ENCODE results near the gene CD79A.

Gene CD79A

DNA sequence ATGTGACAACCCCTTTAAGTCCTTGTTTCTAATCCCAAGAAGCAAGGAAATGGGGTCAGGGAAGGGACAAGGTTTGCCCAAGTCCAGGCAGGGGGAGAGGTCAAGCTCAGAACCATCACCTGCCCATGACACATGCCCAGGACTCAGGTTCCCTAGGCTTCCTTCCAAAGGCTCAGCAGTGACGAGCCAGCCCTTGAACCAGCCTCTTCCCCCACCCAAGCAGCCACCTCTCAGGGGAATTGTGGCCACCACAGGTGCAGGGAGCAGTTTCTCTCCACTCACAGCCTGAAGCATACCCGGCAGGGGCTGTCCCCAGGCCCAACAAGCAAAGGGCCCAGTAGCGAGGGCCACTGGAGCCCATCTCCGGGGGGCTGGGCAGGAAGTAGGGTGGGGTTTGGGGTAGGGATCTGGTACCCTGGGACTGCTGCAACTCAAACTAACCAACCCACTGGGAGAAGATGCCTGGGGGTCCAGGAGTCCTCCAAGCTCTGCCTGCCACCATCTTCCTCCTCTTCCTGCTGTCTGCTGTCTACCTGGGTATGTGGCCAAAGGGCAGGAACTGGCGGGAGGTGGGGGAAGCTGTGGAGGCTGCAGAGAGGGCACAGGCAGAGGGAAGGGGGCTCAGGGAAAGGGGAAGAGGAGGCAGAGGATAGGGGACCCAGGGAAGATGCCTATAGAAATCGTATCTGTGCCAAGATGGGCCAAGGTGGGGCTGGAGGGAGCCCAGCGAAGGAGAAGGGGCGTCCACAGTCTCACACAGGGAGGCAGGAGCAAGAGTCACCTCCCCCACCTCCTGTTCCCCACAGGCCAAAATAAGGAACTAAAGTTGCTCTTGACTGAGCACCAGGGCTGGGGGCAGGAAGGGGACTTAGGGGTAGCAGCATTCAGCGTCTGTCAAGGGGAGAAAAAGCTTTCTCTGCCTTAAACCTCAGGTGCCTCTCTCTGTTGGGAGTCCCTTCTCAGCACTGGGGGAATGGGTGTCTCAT is at the start of gene CD79A:
TSS of gene CD79A (plus strand) at position 433 of the 986 bp plus-strand sequence. CDS start at position 459, 26 bp downstream.
- Histone ChIP-seq H3K9me3 (no peaks in the 10 kb centered on the region), H3K4me3 (peak within 1 kb of the TSS; percentile 80), H3K27me3 (no peaks in the 10 kb centered on the region), H3K9ac (peak within 1 kb of the TSS; percentile 96), H3K4me1 (peaks cover 88% of the 10 kb centered on the region), H3K4me2 (peak within 1 kb of the TSS; percentile 99), H3K27ac (peak within 1 kb of the TSS; percentile 97), H3K36me3 (peaks cover 27% of the 10 kb centered on the region), H4K20me1 (peaks cover 23% of the 10 kb centered on the region)
- TF ChIP-seq Cebpa-rat (IDR thresholded peaks at IDR 0.05) = no peak

DNA sequence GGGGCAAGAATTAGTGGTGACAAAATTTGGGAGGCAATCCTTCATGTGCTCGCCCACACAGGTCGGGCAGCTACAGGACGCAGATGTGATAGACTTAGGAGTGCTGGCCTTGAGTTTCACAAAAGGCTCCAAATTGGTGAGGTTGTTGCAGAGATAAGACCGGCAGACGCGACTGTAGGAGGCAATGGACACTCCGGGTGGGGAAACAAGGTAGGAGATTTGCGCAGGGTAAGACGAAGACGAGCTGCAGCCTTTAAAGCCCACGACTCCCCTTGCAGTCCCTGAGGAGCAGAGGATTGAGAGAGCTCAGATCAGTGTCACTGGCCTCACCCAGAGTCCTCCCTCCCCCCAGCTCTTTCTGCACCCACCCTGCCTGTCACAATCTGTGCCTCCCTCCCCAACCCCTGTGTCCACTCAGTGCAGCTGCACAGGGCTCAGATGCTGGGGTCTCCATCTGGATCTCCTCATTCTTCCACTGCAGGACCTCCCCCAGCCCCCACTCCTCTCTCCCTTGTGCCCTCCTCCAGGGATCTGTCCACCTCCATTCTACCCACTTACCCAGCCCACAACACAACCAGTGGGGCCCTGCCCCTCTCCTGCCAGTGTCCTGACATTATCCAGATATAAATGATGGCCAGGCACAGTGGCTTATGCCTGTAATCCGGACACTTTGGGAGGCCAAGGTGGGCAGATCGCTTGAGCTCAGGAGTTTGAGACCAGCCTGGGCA is 38.9 kb upstream of the CD79A start:
- no peak overlapping the region for H3K4me2 ChIP-seq
- TF ChIP-seq Cebpa-rat (IDR thresholded peaks at IDR 0.05) = no peak
- H3K27me3 ChIP-seq = no peaks in the 10 kb centered on the region
- H3K9ac ChIP-seq = no peak overlapping the region
- no peaks in the 10 kb centered on the region for H3K36me3 ChIP-seq
- no peak overlapping the region for H3K4me3 ChIP-seq
- H4K20me1 ChIP-seq = no peaks in the 10 kb centered on the region
- H3K4me1 ChIP-seq = peaks cover 9% of the 10 kb centered on the region
- H3K27ac ChIP-seq = no peak overlapping the region
- H3K9me3 ChIP-seq = no peaks in the 10 kb centered on the region

DNA sequence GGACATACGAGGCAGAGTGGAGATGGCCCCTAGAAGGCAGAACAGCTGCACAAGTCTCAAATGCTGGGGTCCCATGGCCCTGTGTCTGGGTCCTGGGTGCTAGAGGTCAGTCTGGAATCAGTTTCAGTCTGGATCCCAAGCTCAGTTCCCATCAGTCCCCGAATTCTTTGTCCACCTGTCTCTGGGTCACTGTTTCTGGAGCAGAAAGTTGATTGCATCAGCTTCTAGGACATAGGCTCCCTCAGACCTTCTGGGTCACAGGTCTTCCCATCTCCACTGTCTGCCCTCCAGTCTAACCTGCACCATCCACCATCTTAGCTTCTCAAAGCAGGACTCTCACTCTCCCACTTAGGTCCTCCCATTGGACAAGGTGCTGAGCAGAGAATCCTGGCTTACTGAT is 37.9 kb upstream of the CD79A start:
- H3K9ac ChIP-seq = no peak overlapping the region
- no peak for TF ChIP-seq Cebpa-rat (IDR thresholded peaks at IDR 0.05)
- H4K20me1 ChIP-seq = no peaks in the 10 kb centered on the region
- peaks cover 9% of the 10 kb centered on the region for H3K4me1 ChIP-seq
- H3K4me3 ChIP-seq = no peak overlapping the region
- no peak overlapping the region for H3K27ac ChIP-seq
- H3K36me3 ChIP-seq = no peaks in the 10 kb centered on the region
- peaks cover 4% of the 10 kb centered on the region; the same call in 1 of the 2 replicates for H3K9me3 ChIP-seq
- no peaks in the 10 kb centered on the region for H3K27me3 ChIP-seq
- H3K4me2 ChIP-seq = no peak overlapping the region

DNA sequence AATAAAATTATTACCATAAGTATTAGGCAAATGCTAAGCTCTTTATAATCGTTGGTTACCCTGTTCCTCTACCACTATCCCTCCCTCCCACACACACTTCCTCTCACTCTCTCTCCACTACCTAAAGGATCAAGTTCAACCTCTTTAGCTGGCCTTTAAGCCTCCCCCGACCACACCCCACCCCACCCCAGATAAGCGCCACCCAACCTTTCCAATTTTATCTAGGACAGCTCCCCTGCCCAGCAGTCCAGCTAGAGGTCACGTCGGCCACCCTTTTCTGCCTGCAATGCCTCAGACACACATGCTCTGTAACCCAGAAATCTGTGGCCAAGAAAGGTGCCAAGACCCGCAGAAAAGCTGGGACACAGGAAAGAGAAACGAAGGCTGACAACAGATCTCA is 33.7 kb upstream of the CD79A start:
- Histone ChIP-seq H3K36me3 (no peaks in the 10 kb centered on the region), H3K9me3 (peaks cover 10% of the 10 kb centered on the region; the same call in 1 of the 2 replicates), H4K20me1 (no peaks in the 10 kb centered on the region), H3K27me3 (no peaks in the 10 kb centered on the region), H3K4me1 (no peaks in the 10 kb centered on the region), H3K4me2 (no peak overlapping the region), H3K27ac (no peak overlapping the region), H3K9ac (no peak overlapping the region), H3K4me3 (no peak overlapping the region)
- TF ChIP-seq Cebpa-rat (IDR thresholded peaks at IDR 0.05) = no peak

DNA sequence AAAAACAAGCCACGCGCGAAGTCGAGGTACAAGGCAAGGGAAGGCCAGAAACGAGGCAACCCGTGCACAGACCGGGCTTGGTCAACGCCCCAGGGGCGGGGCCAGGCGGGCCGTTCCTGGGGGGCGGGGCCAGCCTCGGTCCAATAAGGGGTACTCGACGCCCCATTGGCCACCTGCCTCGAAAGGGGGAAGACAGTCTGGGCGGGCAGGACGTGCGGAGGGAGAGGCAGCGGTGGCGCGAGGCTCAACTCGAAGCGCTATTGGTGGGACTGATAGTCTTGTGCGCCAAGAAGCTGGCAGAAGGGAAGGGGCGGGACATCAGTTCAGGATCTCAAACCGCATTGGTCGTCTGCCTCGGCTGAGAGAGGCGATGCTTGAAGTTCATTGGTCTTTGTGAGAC is 32.5 kb upstream of the CD79A start, which contains the start of gene LYPD4:
TSS of gene LYPD4 (minus strand) at position 83 of the 400 bp plus-strand sequence. CDS start 5,398 bp downstream, outside the sequence.
- Histone ChIP-seq H3K36me3 (no peaks in the 10 kb centered on the region), H3K27me3 (no peaks in the 10 kb centered on the region)
- no peak for TF ChIP-seq Cebpa-rat (IDR thresholded peaks at IDR 0.05)

DNA sequence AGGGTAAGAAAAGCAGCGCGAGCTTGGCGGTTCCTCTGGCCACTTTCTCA is 32.3 kb upstream of the CD79A start, which contains the start of gene DMRTC2:
TSS of gene DMRTC2 (plus strand) at position 42 of the 50 bp plus-strand sequence. CDS start 2,387 bp downstream, outside the sequence.
- Histone ChIP-seq H3K36me3 (no peaks in the 10 kb centered on the region), H3K9ac (no peak within 1 kb of the TSS), H3K4me2 (no peak within 1 kb of the TSS), H3K27me3 (no peaks in the 10 kb centered on the region), H3K4me1 (no peaks in the 10 kb centered on the region), H3K27ac (no peak within 1 kb of the TSS), H4K20me1 (no peaks in the 10 kb centered on the region), H3K9me3 (peaks cover 10% of the 10 kb centered on the region; the same call in 1 of the 2 replicates), H3K4me3 (no peak within 1 kb of the TSS)
- no peak for TF ChIP-seq Cebpa-rat (IDR thresholded peaks at IDR 0.05)

More for the DNA sequence above, 32.5 kb upstream of the CD79A start, which contains the start of gene LYPD4:
- H3K9ac ChIP-seq = no peak within 1 kb of the TSS
- H3K4me3 ChIP-seq = no peak within 1 kb of the TSS
- no peaks in the 10 kb centered on the region for H3K4me1 ChIP-seq
- H3K9me3 ChIP-seq = peaks cover 10% of the 10 kb centered on the region; the same call in 1 of the 2 replicates
- H3K27ac ChIP-seq = no peak within 1 kb of the TSS
- H4K20me1 ChIP-seq = no peaks in the 10 kb centered on the region
- H3K4me2 ChIP-seq = no peak within 1 kb of the TSS

DNA sequence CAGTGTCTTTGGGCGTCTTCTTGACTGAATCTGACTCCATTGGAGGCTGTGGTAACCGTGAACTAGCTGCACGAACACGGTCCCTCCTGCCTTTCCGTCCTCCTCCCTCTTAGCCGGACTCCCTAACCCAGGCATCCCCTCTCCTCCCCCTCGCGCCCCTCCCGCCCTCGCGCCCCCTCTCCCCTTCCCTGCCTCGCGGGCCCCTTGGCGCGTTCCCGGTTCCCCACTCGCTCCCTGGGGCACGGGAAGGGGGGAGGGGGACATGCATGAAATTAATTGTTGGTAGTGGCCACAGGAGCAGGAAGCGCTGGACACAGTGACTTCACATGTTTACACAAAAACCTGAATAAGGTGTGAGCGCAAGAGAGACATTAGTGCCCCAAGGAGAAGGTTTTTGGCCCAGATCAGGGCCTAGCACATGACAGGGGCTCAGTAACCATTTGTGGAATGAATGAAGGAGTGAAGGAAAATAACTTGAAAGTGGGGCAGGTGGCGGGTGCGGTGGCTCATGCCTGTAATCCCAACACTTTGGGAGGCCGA is 32.0 kb upstream of the CD79A start:
- Histone ChIP-seq H4K20me1 (no peaks in the 10 kb centered on the region), H3K9ac (no peak overlapping the region), H3K4me1 (no peaks in the 10 kb centered on the region), H3K27me3 (no peaks in the 10 kb centered on the region), H3K4me2 (no peak overlapping the region), H3K27ac (no peak overlapping the region), H3K4me3 (no peak overlapping the region), H3K9me3 (peaks cover 10% of the 10 kb centered on the region; the same call in 1 of the 2 replicates), H3K36me3 (no peaks in the 10 kb centered on the region)
- TF ChIP-seq Cebpa-rat (IDR thresholded peaks at IDR 0.05) = no peak

DNA sequence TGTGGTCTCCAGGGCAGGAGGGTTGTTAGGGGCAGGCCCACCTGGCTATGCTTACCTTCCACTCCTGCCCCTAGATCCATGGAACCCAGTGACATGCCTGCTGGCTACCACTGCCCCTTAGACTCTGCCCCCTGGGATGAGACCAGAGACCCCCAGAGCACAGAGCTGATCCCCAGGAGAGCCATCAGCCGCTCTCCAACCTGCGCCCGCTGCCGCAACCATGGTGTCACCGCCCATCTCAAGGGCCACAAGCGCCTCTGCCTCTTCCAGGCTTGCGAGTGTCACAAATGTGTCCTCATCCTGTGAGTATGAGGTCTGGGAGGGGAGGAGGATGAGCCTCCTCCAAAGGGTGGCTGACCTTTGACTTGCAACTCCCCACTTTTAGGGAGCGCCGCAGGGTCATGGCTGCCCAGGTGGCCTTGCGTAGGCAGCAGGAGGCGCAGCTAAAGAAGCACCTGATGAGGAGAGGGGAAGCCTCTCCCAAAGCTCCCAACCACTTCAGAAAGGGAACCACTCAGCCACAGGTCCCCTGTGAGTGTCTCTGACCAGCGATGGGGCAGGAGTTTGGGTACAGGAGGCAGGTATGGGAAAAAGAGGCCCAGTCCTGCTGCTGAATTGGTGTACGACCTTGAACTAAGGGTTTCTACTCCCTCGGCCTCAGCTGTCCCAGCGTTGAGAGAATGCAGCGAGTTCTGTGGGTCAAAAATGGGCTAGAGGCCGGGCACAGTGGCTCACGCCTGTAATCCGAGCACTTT is 29.6 kb upstream of the CD79A start:
- no peaks in the 10 kb centered on the region for H3K36me3 ChIP-seq
- H3K27ac ChIP-seq = no peak overlapping the region
- H3K4me3 ChIP-seq = no peak overlapping the region
- H4K20me1 ChIP-seq = no peaks in the 10 kb centered on the region
- no peak for TF ChIP-seq Cebpa-rat (IDR thresholded peaks at IDR 0.05)
- no peak overlapping the region for H3K9ac ChIP-seq
- H3K4me2 ChIP-seq = no peak overlapping the region
- H3K27me3 ChIP-seq = no peaks in the 10 kb centered on the region
- H3K9me3 ChIP-seq = peaks cover 10% of the 10 kb centered on the region; the same call in 1 of the 2 replicates
- H3K4me1 ChIP-seq = no peaks in the 10 kb centered on the region

DNA sequence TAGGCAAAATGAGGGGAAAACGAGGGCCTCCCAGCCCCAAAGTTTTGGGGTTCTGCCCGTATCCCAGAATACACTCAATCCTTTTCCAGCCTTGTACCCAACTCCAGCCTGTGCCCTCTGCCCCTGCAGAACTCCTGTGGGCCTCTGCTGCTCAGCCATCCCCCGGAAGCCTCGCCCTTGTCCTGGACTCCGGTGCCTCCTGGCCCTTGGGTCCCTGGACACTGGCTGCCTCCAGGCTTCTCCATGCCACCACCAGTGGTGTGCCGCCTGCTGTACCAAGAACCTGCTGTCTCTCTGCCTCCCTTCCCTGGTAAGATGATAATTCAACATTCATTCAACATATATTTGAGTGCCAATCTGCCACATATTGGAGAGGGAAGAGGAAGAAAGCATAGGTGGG is 28.4 kb upstream of the CD79A start:
- no peaks in the 10 kb centered on the region for H3K27me3 ChIP-seq
- H3K9me3 ChIP-seq = peaks cover 10% of the 10 kb centered on the region; the same call in 1 of the 2 replicates
- no peaks in the 10 kb centered on the region for H3K36me3 ChIP-seq
- no peak overlapping the region for H3K9ac ChIP-seq
- H3K27ac ChIP-seq = no peak overlapping the region
- no peaks in the 10 kb centered on the region for H4K20me1 ChIP-seq
- H3K4me1 ChIP-seq = no peaks in the 10 kb centered on the region
- TF ChIP-seq Cebpa-rat (IDR thresholded peaks at IDR 0.05) = no peak
- no peak overlapping the region for H3K4me2 ChIP-seq
- no peak overlapping the region for H3K4me3 ChIP-seq

Data from BLaER1 (cell line).